LoVo (cell line): ENCODE measurements around the gene SCGB1C2.
A peak's percentile ranks its signal among the peaks of the same experiment; 100 is the strongest.
"Not testable (repeated sequence)": the region's sequence is repeated elsewhere in the genome, so short reads cannot be mapped to it uniquely, and the experiment has no call there.

Source experiments
- DNase-seq: peaks from one replicate; pipeline ENCODE4 v3.0.0-alpha.2; 2016; ENCODE audit warnings: low spot score

SCGB1C2 gene

DNA sequence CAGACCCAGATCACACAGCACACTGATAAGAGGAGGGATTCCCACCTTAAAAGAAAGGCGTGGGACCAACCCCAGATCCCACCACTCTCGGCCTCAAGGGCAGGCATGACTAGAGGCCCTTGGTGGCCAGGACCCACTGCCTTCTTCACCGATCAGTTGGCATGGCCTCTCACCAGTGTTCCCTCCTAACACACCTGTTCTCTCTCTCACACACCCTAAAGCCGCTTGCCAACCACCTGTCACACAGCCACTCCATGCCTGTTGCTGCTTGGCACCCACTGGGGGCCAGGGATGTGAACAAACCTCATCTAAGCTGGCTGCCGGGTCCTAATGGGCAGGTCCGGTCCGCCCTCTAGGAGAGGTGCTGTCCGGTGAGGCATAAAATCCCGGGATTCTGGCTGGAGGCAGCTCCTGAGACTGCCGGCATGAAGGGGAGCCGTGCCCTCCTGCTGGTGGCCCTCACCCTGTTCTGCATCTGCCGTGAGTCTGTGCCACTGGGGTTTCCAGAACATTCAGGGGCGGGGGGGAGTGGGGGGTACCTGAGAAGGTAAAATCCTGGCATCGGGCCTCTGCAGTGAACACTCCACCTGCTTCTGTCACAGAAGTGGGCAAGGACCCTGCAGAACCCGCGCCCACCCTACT lies at the start of gene SCGB1C2:
TSS of gene SCGB1C2 (plus strand) at position 404 of the 642 bp plus-strand sequence. CDS start at position 426, 22 bp downstream.
- not testable (repeated sequence) for DNase-seq

DNA sequence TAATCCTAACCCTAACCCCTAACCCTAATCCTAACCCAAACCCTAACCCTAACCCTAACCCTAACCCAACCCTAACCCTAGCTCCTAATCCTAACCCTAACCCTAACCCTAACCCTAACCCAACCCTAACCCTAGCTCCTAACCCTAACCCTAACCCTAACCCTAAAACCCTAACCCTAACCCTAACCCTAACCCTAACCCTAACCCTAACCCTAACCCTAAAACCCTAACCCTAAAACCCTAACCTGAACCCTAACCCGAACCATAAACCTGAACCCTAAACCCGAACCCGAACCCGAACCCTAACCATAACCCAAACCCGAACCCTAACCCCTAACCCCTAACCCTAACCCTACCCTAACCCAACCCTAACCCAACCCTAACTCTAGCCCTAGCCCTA lies 24.3 kb upstream of the SCGB1C2 start:
- DNase-seq = peak; percentile 0

- not testable (repeated sequence) for DNase-seq
These were observed 18.9 kb upstream of the SCGB1C2 start for GRCh38 chr17:118339-118917.

DNA sequence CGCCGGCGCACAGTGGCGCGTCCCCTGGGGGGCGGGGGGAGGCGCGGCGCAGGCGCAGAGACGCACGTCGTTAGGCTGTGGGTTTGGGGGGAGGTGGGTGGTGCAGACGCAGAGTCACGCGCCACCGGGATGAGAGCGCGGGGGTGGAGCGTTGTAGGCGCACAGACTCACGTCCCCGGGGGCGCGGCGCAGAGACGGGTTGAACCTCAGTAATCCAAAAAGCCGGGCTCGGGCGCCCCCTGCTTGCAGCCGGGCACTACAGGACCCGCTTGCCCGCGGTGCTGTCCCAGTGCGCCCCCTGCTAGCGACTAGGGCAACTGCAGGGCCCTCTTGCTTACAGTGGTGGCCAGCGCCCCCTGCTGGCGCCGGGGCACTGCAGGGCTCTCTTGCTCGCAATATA lies 3.4 kb upstream of the SCGB1C2 start:
- not testable (repeated sequence) for DNase-seq

GRCh38 chr17:134332-134785 lies 3.0 kb upstream of the SCGB1C2 start:
- not testable (repeated sequence) for DNase-seq

- not testable (repeated sequence) for DNase-seq
These were observed 2.3 kb upstream of the SCGB1C2 start for GRCh38 chr17:135022-135421.

- DNase-seq = not testable (repeated sequence)
These were observed 1.5 kb upstream of the SCGB1C2 start for GRCh38 chr17:135895-136294.

DNA sequence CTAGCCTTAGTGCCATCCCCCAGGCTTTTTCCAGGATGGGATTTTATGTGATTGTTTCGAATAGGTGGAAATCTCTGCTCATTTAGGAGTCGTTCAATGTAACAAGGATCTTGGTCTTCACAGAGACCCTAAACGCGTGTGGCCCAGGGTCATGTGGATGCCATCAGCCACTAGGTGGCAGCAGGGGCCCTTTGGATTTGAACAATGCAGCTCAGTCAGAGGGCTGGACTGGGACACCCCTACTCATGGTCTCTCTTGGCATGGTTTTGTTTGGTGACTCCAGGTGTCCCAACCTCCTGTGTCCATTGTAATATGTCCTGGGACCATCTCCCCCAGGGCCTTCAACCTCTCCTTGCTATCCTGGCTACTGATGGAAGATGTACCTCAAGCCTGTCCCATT lies 838 bp upstream of the SCGB1C2 start:
- DNase-seq = not testable (repeated sequence)

DNA sequence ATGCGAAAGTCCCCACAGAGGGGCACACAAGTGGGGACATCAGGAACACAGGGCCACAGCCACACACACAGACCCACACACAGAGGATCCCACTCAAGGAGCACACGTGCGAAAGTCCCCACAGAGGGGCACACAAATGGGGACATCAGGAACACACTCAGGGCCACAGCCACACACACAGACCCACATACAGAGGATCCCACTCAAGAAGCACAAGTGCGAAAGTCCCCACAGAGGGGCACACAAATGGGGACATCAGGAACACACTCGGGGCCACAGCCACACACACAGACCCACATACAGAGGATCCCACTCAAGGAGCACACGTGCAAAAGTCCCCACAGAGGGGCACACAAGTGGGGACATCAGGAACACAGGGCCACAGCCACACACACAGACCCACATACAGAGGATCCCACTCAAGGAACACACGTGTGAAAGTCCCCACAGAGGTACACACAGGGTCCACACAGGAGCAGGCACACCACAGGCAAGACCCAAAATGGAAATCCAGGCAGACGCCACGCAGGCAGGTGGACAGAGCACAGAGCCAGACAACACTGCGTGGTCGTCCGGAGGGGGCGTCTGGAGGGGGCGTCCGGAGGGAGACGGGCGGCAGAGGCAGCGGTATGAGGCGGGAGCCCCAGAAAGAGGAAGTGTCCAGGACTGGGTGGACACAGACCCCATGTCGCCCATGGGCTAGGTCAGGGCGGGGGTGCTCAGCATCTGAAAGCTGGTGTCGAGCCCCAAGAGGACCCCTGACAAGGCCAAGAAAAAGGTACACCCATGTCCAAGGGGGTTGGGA lies 2.2 kb downstream of the SCGB1C2 start:
- not testable (repeated sequence) for DNase-seq

- DNase-seq = no peak
These were observed 4.8 kb downstream of the SCGB1C2 start for GRCh38 chr17:142102-142661.

- no peak for DNase-seq
These were observed 5.8 kb downstream of the SCGB1C2 start for GRCh38 chr17:142876-143784.

- DNase-seq = peak; percentile 81
These were observed 6.5 kb downstream of the SCGB1C2 start for GRCh38 chr17:143785-144281.

GRCh38 chr17:144936-145670 lies 7.7 kb downstream of the SCGB1C2 start:
- DNase-seq = no peak

- DNase-seq = no peak
These were observed 8.5 kb downstream of the SCGB1C2 start for GRCh38 chr17:145671-146541.

DNA sequence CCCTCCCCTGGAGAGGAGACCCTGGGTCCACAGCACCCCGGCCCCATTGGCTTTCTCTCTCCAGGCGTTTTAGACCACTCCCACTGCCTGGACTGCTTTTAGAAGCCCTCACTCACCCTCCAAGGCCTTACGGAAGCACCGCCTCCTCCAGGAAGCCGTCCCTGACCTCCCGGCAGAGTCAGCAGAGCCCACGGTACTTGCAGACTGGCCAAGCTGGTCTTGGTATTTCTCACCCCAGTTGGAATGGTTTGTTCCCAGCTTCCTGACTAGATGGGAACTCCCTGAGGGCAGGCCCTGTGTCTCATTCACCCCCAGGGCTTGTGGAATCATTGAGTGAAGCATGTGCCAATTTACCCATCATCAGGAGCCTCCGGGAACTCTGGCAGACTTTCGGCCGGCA lies 9.2 kb downstream of the SCGB1C2 start:
- no peak for DNase-seq

DNA sequence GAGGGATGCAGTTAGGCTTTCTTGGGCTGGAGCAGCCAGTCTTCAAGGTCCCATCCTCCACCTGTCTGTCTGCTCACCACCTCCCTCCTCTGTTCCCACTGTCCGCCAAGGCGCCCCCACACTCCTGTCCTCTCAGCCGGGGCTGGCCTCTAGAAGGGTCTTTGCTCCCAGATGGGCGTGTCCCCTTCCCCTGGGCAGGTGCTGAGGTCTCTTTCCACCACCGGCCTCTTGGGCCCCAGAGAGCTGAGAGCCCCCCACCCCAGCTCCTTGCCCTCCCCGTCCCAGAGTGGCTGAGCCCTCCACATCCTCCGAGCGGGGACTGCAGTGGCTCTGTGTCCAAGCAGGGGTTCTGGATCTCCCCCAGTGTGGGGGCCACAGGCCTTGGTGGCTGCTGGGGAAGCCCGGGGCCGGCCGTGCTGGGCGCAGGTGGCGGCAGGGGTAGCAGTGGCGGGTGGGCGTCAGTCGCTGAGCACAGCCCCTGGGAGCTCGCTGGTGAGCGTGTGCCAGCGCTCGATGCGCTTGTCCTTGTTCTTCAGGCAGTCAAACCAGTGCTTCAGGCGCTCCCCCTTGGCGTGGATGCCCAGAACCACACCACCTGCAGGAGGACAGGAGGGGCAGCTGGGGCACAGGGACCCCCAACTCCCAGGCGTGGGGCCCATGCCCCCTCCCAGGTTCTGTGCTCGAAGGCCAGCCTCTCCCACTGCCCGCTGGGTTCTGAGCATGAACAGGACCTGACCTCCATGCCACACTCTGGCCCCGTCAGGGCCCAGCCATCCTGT lies 9.8 kb downstream of the SCGB1C2 start:
- no peak for DNase-seq

- DNase-seq = no peak
These were observed 10.7 kb downstream of the SCGB1C2 start for GRCh38 chr17:147796-148740.

- no peak for DNase-seq
These were observed 11.4 kb downstream of the SCGB1C2 start for GRCh38 chr17:148757-149156.
